ENCODE measurements around the gene AAMP.
"Not testable (repeated sequence)": the region's sequence is repeated elsewhere in the genome, so short reads cannot be mapped to it uniquely, and the experiment has no call there.

AAMP gene

GRCh38 chr2:218317303-218317630 lies 47.3 kb upstream of the AAMP start:
- Histone ChIP-seq H3K79me2 (ENCODE audit: low read length) (no peaks in the 10 kb centered on the region), H3K27ac (ENCODE audit: low read length) (no peak overlapping the region), H3K4me3 (ENCODE audit: low read length) (no peak overlapping the region), H3K36me3 (replicated peaks; ENCODE audit: insufficient read depth, low read length) (no peaks in the 10 kb centered on the region), H3K4me2 (ENCODE audit: low read depth, low read length) (no peak overlapping the region), H3K9ac (ENCODE audit: low read length) (no peak overlapping the region), H3K27me3 (replicated peaks; ENCODE audit: insufficient read depth, low read length) (no peaks in the 10 kb centered on the region), H2AFZ (ENCODE audit: low read length) (no peak overlapping the region), H3K9me2 (replicated peaks; ENCODE audit: insufficient read depth, low read length) (no peaks in the 10 kb centered on the region), H3K4me1 (ENCODE audit: low read length) (no peaks in the 10 kb centered on the region), H4K20me1 (ENCODE audit: insufficient read depth, low read length) (no peaks in the 10 kb centered on the region), H3K9me3 (replicated peaks; ENCODE audit: insufficient read depth, low read length) (no peaks in the 10 kb centered on the region), H3F3A (ENCODE audit: insufficient read depth, low read length) (0 out of 2 replicates have a peak, but pooled peaks cover 3% of the 10 kb centered on the region)
- no peak for DNase-seq
- no peak for TF ChIP-seq EZH2phosphoT487 (IDR thresholded peaks at IDR 0.05; ENCODE audit: low read length)
- TF ChIP-seq EZH2 (optimal IDR thresholded peaks at IDR 0.05; ENCODE audit: low read depth, low read length) = no peak
- no peak for TF ChIP-seq CTCF (IDR thresholded peaks at IDR 0.05; ENCODE audit: low read length)

- no peak overlapping the region for H3K4me2 ChIP-seq (ENCODE audit: low read depth, low read length)
Measured at GRCh38 chr2:218315397-218315796, 45.5 kb upstream of the AAMP start.

GRCh38 chr2:218314764-218315163 lies 44.8 kb upstream of the AAMP start:
- not testable (repeated sequence) for H3K79me2 ChIP-seq (ENCODE audit: low read length); H2AFZ ChIP-seq (ENCODE audit: low read length); H3K9me3 ChIP-seq (replicated peaks; ENCODE audit: insufficient read depth, low read length); H3K27me3 ChIP-seq (replicated peaks; ENCODE audit: insufficient read depth, low read length); H3F3A ChIP-seq (ENCODE audit: insufficient read depth, low read length); H3K27ac ChIP-seq (ENCODE audit: low read length); H3K4me1 ChIP-seq (ENCODE audit: low read length); H3K9me2 ChIP-seq (replicated peaks; ENCODE audit: insufficient read depth, low read length); H3K9ac ChIP-seq (ENCODE audit: low read length); DNase-seq; H4K20me1 ChIP-seq (ENCODE audit: insufficient read depth, low read length); H3K4me3 ChIP-seq (ENCODE audit: low read length); H3K36me3 ChIP-seq (replicated peaks; ENCODE audit: insufficient read depth, low read length); H3K4me2 ChIP-seq (ENCODE audit: low read depth, low read length)

More at GRCh38 chr2:218315397-218315796, 45.5 kb upstream of the AAMP start:
- no peaks in the 10 kb centered on the region for H3K4me1 ChIP-seq (ENCODE audit: low read length)
- H3K4me3 ChIP-seq (ENCODE audit: low read length) = no peak overlapping the region
- H3F3A ChIP-seq (ENCODE audit: insufficient read depth, low read length) = no peaks in the 10 kb centered on the region
- no peak overlapping the region for H2AFZ ChIP-seq (ENCODE audit: low read length)
- no peaks in the 10 kb centered on the region for H4K20me1 ChIP-seq (ENCODE audit: insufficient read depth, low read length)
- DNase-seq = no peak
- no peaks in the 10 kb centered on the region for H3K79me2 ChIP-seq (ENCODE audit: low read length)
- H3K36me3 ChIP-seq (replicated peaks; ENCODE audit: insufficient read depth, low read length) = no peaks in the 10 kb centered on the region
- H3K27me3 ChIP-seq (replicated peaks; ENCODE audit: insufficient read depth, low read length) = no peaks in the 10 kb centered on the region
- H3K27ac ChIP-seq (ENCODE audit: low read length) = no peak overlapping the region
- no peak for TF ChIP-seq EZH2phosphoT487 (IDR thresholded peaks at IDR 0.05; ENCODE audit: low read length)
- TF ChIP-seq EZH2 (optimal IDR thresholded peaks at IDR 0.05; ENCODE audit: low read depth, low read length) = no peak
- no peak for TF ChIP-seq CTCF (IDR thresholded peaks at IDR 0.05; ENCODE audit: low read length)
- no peaks in the 10 kb centered on the region for H3K9me2 ChIP-seq (replicated peaks; ENCODE audit: insufficient read depth, low read length)
- no peaks in the 10 kb centered on the region for H3K9me3 ChIP-seq (replicated peaks; ENCODE audit: insufficient read depth, low read length)
- H3K9ac ChIP-seq (ENCODE audit: low read length) = no peak overlapping the region

- H3K9me3 ChIP-seq (replicated peaks; ENCODE audit: insufficient read depth, low read length) = no peaks in the 10 kb centered on the region
- no peak for DNase-seq
- H3K36me3 ChIP-seq (replicated peaks; ENCODE audit: insufficient read depth, low read length) = no peaks in the 10 kb centered on the region
- H4K20me1 ChIP-seq (ENCODE audit: insufficient read depth, low read length) = no peaks in the 10 kb centered on the region
- H3K4me1 ChIP-seq (ENCODE audit: low read length) = no peaks in the 10 kb centered on the region
- H3K9ac ChIP-seq (ENCODE audit: low read length) = no peak overlapping the region
- H3F3A ChIP-seq (ENCODE audit: insufficient read depth, low read length) = no peaks in the 10 kb centered on the region
- H3K4me3 ChIP-seq (ENCODE audit: low read length) = no peak overlapping the region
- no peak overlapping the region for H3K27ac ChIP-seq (ENCODE audit: low read length)
- H3K79me2 ChIP-seq (ENCODE audit: low read length) = no peaks in the 10 kb centered on the region
- H3K9me2 ChIP-seq (replicated peaks; ENCODE audit: insufficient read depth, low read length) = no peaks in the 10 kb centered on the region
- no peak overlapping the region for H2AFZ ChIP-seq (ENCODE audit: low read length)
- no peak for TF ChIP-seq EZH2phosphoT487 (IDR thresholded peaks at IDR 0.05; ENCODE audit: low read length)
- TF ChIP-seq EZH2 (optimal IDR thresholded peaks at IDR 0.05; ENCODE audit: low read depth, low read length) = no peak
- H3K27me3 ChIP-seq (replicated peaks; ENCODE audit: insufficient read depth, low read length) = no peaks in the 10 kb centered on the region
- H3K4me2 ChIP-seq (ENCODE audit: low read depth, low read length) = no peak overlapping the region
Measured at GRCh38 chr2:218313356-218313755, 43.4 kb upstream of the AAMP start.
